HG02610 (cell line): ENCODE results near the gene CEP164.
"Not testable (repeated sequence)": the region's sequence is repeated elsewhere in the genome, so short reads cannot be mapped to it uniquely, and the experiment has no call there.

ENCODE experiments used
- ATAC-seq: cut with Tn5 transposase; IDR thresholded peaks from one replicate; pipeline ENCODE4 v1.9.1; 2021; ENCODE audit warnings: mild to moderate bottlenecking, moderate library complexity; ENCODE audit not compliant: unreplicated experiment

CEP164 gene

DNA sequence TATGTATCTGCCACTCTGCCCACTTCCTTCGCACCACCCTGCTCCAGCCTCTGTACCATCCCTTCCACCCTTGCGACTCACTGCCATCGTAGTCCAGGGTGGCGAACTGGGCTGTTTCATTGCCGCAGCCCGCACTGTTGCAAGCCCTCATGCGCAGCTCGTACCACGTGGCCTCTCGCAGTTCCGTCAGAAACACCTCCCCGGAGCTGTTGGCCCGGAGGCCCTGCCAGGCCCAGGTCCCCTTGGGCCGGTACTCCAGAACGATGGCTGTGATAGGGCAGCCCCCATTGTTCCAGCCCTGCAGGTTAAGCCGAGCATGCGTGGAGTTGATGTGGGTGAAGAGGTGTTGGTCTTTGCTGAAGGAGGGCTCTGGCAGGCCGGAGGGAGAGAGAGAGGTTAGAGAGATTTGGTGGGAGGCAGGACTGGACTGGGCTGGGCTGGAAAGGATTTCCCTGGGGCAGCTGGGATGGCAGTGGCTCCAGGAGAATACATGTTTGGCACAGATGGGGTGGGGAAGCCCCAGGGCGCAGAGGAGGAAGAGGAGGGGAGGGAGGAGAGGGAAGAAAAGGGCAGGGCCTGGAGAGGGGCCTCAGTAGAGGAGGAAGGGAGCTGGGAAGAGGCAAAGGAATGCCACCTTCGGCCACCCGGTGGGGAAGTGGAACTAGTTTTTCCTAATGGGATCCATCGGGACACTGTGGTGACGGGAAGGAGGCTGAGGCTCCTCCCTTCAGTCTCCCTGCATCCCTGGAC, 109.6 kb downstream of the CEP164 start:
- no peak for ATAC-seq

DNA sequence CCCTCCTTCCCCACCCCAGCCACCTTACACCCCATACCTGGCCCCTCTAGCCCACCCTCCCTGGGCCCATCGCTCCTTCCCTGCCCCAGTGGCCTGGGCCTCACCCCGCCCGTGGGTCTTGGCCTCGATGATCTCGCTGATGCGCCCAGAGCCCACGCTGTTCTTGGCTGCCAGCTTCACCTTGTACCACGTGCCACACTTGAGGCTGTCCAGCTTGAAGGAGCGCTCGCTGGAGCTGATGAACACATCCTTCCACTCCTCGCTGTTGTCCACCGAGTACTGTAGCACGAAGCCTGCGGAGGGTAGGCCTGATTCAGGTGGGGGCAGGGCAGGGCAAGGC, 110.1 kb downstream of the CEP164 start:
- ATAC-seq, result no peak

DNA sequence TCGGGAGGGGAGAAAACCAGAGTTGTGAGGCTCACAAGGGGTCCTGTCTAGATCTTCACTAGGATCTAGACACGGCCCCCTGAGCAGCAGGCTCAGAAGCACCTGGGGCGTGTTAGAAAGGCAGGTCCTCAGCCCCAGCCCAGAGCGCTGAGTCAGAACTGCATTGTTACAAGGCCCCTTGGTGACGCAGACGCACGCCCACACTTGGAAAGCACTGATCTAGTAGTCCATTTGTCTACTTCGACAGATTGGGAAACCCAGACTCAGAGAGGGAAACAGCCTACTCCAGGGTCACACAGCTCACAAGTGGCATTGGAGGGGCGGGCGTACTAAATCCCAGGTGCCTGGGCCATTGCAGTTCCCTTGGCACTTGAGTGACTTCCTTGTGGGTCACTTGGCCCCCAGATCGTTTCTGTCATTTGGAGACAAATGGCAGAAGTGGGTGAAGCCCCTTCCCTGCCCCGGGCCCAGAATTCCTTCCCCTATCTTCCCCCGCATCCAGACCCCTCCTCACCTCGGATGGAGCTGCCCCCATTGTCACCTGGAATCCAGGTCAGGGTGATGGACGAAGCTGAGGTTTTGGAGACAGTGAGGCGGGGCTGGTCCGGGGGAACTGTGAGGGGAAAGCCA, 110.8 kb downstream of the CEP164 start:
- no peak for ATAC-seq

DNA sequence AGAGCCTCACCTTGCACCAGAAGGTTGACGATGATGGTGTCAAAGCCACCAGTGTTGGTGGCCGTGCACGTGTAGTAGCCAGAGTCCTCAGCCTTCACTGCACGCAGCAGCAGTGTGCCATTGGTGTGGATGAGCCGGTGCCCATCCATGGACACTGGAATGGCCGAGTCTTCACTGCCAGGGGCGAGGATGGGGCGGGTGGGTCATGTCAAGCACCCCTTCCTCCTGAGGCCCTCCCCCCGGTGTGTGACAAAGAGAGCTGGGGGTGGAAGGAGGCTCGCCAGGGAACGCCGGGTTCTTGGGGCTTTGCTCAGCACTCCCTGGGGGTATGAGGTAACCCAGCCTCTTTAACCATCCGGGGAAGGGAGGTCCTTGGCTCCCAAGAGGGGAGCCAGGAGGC, 111.6 kb downstream of the CEP164 start:
- no peak for ATAC-seq

- ATAC-seq, result no peak
These were observed 112.6 kb downstream of the CEP164 start for GRCh38 chr11:117440258-117440657.

- ATAC-seq, result no peak
These were observed 113.7 kb downstream of the CEP164 start for GRCh38 chr11:117441146-117441975.

DNA sequence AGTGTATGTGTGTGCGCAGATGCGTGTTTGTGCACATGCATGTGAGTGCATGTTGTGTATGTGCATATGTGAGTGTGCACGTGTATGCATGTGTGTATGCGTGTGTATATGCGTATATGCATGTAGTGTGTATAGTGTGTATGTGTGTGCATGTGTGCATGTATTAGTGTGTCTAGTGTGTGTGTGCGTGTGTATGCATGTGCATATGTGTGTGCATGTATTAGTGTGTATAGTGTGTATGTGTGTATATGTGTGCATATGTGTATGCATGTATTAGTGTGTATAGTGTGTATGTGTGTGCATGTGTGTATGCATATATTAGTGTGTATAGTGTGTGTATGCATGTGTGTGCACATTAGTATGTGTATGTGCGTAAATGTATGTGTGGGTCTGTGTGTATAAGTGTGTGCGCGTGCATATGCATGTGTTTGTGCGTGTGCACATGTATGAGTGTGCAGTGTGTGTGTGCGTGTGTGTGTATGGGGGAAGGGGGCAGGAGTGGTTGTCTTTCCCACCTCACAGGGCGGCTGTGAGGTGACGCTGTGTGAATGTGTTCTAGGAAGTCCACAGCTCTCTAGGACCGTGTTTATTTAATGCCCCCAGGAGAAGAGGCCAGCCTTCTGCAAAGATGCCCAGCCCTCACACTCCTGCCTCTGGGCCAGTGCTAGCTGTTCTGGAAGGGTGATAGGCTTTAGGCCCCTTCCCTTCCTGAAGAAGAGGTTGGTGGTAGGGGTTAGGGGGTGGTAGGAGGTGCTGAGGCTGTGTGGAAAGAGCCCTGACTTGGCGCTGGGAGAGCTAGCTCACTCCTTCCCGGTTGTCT, 114.6 kb downstream of the CEP164 start:
- ATAC-seq, result no peak

GRCh38 chr11:117442869-117443239, 115.2 kb downstream of the CEP164 start:
- ATAC-seq, result no peak

DNA sequence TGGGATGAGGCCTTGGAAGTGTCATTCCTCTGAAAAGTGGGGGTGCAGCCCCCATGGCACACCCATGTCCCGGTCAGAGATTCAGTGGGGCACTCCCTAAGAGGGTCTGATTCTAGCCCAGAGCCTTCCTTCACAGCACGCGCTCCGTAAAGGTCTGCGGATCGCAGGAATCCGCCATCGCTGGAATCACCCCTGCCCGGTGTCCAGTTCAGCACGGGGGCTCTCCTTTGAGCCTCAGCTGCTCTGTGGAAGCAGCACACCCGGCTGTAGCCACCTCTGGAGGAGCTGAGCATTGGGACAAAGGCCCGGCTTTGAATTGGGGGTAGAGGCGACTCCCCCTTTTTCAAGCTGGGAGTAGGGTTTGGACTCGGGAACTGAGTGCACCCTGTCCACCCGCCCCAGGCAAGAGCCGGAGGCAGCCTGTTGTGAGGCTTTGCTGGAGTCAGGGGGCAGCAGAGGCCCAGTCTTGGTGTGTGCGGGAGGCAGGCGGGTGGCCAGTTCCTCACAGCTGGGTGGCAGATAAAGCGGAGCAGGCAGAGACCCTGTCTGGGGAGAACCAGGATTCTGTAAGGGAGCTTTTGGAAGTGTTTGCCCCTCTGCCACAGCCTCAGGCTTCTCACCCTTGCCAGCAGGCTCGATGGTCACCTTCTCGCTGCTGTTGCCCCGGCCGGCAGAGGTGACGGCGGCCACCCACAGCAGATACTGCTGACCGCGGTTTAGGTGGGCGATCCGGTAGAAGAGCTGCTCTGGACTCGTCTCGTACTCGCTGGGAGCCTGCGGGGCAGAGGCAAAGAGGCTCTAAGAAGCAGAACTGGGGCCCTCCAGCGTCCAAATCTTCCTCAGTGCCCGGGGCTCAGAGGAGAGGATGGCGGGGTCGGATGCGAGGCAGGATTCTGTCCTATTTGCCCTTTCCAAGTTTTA, 115.9 kb downstream of the CEP164 start:
- ATAC-seq, result no peak

- no peak for ATAC-seq
These were observed 116.6 kb downstream of the CEP164 start for GRCh38 chr11:117444256-117444655.

GRCh38 chr11:117444711-117445658, 117.3 kb downstream of the CEP164 start:
- ATAC-seq, result no peak

DNA sequence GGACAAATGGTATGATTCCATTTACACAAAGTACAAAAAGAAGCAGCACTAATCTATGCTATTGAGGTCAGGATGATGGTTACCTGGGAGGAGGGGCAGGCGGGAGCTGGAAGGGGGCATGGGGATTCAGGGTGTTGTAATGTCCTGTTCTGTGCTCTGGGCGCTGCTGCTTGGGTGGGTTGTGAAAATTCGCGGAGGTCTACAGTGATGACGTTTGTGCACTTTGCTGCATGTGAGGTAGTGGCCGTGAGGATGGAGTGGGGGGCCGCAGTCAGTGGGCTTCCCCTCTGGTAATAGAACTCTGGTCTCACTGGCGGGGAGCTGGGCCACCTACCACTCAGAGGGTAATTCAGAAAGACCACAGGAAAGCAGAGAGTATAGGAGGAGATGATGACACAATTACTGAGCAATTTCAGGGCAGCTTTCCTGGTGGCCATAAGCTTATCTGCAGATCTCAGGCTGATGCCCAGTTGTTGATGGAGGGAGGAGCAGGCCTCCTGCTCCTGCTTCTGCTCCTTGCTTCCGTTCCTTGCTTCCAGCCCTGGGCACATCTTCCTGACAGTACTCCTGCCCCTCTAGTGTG, 121.5 kb downstream of the CEP164 start:
- ATAC-seq, result no peak

- no peak for ATAC-seq
These were observed 126.4 kb downstream of the CEP164 start for GRCh38 chr11:117453886-117454563.

DNA sequence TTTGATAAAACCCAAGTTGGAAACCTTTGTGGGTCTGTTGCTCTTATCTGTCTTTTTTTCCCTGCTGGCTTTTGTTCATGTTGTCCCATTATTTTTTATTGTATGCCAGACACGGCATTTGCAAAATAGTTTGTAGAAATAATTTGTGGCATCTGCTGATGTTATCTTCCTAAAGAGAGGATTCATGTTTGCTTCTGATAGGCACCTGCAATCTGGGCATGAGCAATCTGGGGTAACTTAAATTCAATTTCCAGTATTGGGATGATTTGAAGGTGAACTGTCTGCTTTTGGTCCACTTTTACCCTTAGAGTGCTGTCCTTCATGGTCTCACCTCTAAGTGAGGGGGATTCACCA, 126.9 kb downstream of the CEP164 start:
- no peak for ATAC-seq

GRCh38 chr11:117456027-117456720, 128.5 kb downstream of the CEP164 start:
- peak; percentile 88 for ATAC-seq

DNA sequence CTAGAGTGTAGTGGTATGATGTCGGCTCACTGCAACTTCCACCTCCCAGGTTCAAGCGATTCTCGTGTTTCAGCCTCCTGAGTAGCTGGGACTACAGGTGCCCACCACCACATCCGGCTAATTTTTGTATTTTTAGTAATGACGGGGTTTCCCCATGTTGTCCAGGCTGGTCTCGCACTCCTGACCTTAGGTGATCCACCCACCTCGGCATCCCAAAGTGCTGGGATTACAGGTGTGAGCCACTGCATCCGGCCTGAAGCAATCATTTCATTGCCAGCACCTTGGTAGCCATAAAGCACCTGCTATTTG, 129.0 kb downstream of the CEP164 start:
- not testable (repeated sequence) for ATAC-seq

GRCh38 chr11:117457031-117457785, 129.6 kb downstream of the CEP164 start:
- ATAC-seq, result no peak
